Activated CD4-positive, alpha-beta T cell treated with anti-CD3 and anti-CD28 coated beads, Interleukin-2, amount 50 U/mL, for 16 hours (primary cell): ENCODE data around the gene PNPLA2.

Experiments
- DNase-seq: peaks from one replicate; pipeline ENCODE4 v3.0.0-alpha.2; 2020

Gene PNPLA2, protein sequence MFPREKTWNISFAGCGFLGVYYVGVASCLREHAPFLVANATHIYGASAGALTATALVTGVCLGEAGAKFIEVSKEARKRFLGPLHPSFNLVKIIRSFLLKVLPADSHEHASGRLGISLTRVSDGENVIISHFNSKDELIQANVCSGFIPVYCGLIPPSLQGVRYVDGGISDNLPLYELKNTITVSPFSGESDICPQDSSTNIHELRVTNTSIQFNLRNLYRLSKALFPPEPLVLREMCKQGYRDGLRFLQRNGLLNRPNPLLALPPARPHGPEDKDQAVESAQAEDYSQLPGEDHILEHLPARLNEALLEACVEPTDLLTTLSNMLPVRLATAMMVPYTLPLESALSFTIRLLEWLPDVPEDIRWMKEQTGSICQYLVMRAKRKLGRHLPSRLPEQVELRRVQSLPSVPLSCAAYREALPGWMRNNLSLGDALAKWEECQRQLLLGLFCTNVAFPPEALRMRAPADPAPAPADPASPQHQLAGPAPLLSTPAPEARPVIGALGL

GRCh38 chr11:818396-819128 is at the start of gene PNPLA2:
PNPLA2 (plus strand) TSS chr11:818914; CDS start chr11:819719, 805 bp downstream.
- no peak for DNase-seq

- no peak for DNase-seq
These were observed 48.6 kb upstream of the PNPLA2 start for GRCh38 chr11:769887-770641.

DNA sequence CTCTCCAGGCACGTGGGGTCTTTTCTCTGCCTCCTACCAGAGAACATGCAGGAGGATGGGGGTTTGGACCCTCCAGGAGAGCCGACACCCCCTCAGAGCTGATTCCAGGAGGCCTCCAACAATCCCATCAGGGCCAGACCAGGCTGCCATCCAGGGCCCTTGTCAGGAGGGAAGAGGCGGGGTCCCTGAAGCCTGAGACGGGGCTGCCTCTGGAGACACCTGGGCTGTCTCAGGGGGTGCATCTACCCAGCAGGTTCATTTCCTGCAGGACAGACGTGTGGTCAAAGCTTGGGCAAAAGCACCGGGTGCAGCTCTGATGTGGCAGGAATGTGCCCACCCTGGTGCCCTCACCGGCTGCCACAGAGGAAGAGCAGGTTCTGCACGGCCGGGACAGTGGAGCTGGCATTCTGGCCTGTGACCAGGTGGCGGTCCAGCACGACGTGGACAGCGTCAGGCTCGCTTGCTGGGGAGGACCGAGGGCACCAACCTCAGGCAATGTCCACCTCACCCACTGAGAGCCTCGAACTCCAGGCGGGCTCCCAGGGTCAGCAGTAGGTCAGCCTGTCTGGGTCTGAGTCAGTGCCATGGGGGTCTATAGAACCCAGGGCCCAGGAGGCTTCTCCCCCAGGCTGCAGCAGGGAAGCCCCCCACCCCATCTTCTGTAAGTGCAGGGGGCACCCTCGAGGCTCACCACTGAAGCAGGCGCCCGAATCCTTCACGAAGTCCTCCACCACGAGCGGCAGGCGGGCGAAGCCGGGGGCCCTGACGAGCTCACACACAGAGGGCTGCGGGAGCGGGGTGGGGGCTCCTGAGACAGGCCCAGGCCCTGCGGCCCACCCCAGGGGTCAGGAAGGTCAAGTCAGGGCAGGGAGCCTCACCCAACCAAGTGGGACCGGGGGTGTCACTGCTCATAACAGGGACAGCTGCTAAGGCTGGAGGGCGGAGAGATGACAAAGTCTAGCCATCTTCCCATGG is 47.8 kb upstream of the PNPLA2 start:
- DNase-seq, result no peak

DNA sequence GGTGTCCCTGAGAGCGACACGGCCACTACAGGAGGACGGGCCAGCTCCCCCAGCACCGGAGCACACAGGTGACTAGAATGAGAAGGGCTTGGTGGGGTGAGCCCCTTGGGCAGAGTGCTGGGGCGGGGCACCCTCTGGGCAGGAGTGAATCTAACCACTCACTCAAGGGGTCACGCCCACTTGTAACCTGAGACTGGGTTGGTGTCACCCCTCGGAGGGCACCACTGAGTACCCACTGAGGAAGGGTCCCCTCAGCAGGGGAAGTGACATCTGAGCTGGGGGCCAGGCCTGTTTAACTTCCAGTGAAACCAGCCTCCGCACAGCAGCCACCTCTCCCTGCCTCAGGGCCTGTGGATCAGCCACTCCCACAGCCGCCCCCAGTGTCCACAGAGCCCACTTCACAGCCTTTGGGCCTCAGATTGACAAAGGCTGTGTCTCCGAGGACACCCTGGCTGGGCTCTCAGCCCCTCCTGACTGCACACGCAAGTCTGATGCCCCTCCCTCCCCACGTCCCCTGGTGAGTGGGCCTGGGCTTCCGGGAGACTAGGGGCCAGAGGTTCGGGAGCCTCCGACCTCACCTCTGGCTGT is 47.0 kb upstream of the PNPLA2 start:
- no peak for DNase-seq

GRCh38 chr11:772429-773390 is 46.0 kb upstream of the PNPLA2 start:
- no peak for DNase-seq

- no peak for DNase-seq
These were observed 45.3 kb upstream of the PNPLA2 start for GRCh38 chr11:773425-773824.

DNA sequence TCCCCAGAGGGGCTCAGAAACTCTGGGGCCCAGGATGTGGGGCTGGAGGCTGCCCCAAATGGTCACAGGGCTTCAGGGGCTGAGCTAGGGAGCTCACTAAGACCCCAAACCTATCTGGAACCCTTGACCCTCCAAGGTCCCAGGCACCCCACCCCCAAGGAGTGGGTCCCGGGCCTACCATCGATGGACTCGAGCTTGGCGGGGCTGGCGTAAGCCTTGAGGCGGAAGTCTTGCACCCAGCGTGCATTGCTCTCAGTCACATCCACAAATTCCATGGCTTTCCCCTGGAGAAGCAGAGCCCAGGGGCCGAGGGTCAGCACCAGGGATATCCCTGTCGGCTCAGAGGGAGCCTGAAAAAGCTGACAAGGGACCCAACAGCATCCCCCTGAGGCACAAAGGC is 44.9 kb upstream of the PNPLA2 start:
- no peak for DNase-seq

DNA sequence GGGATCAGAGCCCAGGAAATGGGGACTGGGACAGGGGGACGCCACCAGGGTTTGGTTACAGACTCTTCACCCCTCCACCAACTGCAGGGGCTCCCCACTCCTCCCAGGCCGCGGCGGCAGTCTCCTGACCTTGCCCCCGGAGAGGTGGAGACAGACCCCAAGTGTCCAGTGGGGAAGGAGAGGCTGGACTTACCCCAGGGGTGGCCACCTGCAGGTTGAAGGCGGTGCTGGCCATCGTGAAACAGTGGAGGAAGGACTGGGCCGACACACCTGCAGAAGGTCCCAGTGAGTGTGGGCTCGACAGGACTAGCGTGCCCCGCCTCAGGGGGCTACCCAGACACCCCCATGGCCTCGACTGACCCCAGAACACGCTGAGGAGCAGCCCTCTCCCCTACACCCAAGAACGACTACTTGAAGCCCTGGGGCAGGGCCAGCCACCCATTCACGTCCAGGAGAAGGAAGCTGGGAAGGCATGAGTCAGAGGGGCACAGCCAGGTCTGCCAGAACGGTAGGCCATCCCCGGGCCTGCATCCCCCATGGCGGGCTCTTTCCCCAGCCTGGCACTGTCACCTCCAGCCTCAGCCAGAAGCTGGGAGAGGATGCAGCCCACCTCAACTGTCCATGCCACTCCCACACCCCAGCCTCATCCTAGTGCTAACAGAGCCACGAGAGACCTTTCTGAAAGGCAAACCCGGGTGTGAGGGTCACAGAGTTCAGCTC is 43.7 kb upstream of the PNPLA2 start:
- DNase-seq, result no peak

GRCh38 chr11:776263-776560 is 42.5 kb upstream of the PNPLA2 start:
- DNase-seq, result no peak

DNA sequence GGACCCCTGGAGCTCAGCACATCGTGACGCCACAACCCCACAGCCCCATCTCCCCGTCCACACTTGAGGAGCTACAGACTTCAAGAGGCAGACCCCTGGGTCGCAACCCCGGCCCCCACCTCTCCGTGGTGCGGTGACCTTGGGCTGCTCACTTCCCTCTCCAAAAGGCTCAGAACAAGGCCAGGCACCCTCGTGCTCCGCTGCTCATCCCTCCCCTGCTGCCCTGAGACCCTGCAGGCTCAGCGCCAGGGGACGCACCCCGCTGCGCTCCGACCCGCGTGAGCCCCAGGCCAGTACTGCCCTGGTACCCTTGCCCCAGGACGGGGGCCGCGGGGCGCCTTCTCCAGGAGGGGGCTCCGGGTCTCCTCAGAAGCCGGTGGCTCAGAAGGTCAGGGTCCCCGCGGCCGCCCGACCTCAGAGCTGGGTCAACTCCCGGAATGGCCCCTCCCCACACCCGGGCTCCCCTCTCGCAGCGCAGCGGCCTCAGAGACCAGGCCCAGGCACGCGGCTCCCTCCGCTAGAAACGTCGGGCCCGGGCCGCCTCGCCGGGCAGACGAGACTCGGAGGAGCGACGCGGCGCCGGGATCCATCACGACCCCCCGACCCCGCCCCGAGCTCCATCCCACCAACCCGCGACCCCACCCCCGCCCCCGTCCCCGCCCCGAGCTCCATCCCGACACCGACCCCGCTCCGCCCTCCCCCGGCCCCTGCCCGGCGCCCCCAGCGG is 42.0 kb upstream of the PNPLA2 start:
- peak; percentile 32 for DNase-seq

- DNase-seq, result peak; percentile 95
These were observed 41.1 kb upstream of the PNPLA2 start, which contains the start of gene GATD1 for GRCh38 chr11:777288-778255. GATD1 (minus strand) TSS chr11:777487; CDS start chr11:777462, 25 bp downstream.

DNA sequence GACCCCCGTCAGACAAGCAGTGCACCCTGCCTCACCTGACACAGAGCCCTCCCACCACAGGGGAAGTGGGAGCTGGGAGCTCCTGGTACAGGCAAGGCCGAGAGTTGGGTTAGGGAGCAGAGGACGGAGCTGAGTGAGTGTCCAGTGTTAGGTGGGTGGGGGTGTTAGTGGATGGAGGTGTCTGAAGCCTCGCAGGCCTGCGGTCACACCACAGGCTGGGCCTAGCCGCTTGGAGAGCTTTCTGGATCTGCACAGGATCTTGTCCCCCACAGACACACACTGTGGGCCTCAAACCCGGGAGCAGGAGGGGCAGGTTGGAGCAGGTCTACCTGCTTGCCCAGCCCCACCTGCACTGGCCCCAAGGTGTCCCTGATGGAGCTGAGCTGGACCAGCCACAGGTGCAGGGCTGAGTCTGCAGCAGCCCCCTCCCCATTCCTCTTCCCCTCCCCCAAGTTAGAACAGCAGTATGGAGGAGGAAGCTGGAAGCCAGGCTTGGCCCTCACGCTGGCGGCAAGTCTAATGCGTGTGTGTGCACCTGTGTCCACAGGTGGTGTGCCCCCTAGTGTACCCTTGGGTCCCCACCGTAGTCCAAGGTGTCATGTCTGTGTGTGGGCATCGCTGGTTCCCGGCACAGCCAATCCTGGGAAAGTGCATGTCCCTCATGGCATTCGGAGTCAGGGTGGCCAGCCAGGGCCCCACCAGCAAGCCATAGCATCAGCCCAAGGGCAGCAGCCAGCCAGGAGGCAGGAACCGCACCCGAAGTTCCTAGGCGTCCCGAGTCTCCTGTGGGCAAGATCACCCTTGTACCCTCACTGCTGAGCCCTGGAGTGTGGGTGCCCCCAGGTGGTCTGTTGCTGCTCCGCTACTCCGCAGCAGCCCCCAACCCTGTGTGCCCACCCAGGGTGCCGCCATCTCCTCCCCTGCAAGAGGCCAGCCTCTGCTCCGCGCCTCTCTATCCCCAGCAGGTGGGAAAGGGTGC is 39.4 kb upstream of the PNPLA2 start:
- no peak for DNase-seq

DNA sequence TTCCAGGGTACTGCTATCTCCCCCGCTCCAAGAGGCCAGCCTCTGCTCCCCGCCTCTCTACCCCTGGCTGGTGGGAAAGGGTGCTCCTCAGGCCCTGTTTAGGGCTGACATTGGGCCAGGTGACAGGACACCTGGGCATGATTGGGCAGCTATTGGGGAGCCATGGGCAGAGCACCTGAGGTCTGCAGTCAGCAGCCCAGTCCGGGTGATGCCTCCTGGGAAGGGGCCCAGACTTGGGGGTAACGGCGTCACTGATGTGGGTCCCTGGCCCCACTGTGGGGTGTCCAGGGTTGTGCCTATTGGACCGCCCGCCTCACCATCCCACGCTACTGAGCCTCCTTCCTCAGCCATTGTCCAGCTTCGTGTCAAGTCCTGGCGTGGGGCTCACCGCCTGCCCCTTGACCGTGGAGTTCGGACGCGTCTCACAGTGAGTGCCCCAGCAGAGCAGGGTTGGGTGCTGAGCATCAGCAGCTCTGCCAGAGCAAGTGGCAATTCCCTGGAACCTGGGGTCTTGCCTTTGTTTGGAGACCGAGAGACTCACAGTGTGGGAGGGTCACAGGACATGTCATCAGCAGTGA is 38.7 kb upstream of the PNPLA2 start:
- DNase-seq, result no peak

DNA sequence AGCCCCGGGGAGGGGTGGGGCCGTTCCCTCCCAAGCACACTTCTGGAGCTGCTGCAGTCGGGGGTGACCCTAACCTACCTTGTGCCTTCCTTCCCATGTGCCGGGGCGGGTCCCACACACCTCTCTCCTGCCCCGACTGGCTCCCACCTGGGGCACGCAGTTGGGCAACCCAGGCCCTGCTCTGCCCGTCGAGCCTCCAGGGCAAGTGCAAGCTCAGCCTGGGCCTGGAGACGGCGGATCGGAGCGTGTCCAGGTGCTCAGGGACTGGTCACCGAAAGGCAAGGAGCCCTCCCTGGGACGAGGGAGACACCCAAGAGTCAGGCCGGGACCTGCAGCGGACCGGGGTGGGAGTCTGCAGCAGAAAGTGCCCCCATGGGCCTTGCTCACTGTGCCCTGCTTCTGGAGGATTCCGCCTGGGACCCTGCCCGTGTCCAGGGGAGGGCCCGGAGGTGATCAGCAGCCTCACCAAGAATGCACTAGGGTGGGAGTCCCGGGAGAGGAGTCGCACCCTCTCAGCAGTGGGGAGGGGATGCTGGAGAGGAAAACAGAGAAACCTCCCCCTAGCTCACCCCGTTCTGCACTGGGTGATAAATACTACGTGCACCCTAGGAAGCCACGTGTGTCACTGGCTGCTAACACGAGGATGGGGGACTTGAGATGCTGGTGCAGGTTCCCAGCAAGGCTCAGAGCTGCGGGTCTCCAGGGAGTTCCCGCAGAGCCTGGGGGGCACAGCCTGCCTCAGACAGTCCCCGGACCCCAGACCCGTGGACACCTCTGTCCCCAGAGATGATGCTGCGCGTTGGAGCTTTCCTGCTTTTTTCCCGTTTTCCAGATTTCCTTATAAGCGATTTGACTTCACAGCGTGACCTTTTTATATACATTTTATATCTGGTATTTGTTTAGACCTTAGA is 36.2 kb upstream of the PNPLA2 start:
- DNase-seq, result no peak

DNA sequence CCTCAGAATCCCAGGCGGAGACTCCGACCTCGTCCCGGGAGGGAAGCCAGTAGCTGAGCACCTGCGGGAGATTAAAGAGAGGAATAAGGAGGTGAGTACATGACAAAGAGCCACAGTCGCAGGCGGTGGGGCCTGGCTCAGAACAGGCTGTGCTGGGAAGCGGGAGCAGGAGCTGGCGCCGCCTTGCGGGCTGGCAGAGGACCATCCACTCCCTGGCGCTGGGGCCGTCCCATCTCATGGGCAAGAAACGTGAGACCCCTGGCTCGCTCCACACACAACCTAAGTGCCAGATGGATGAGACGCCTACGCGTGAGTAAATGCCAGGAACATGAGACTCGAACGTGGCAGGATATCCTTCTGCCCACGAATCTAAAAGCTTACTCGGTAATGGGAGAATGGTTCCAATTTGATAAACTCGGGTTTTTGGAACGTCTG is 35.1 kb upstream of the PNPLA2 start:
- DNase-seq, result no peak
